DMS53 treated with DMSO at 0.1 percent for 48 hours (cell line): Measurements from ENCODE around the gene ZBTB9.

Experiments
- DNase-seq: peaks from one replicate; lab custom pipeline; 2025; ENCODE audit not compliant: unreplicated experiment; lab: John Stamatoyannopoulos, UW

Gene ZBTB9

DNA sequence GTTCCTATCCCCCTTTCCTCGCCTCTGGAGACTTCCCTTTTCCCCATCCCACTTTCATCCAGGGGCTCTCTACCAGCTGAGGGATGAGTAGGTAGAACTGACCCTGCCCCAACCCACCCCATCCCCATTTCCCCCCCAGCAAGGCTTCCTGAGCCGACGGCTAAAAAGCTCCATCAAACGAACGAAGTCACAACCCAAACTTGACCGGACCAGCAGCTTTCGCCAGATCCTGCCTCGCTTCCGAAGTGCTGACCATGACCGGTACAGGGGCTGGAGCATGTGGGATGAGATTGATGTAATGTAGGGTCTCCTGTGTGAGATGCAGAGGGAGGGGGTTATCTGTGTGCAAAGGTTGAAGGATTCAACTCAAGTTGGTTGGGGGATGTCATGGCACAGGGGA, 21.8 kb upstream of the ZBTB9 start:
- no peak for DNase-seq

DNA sequence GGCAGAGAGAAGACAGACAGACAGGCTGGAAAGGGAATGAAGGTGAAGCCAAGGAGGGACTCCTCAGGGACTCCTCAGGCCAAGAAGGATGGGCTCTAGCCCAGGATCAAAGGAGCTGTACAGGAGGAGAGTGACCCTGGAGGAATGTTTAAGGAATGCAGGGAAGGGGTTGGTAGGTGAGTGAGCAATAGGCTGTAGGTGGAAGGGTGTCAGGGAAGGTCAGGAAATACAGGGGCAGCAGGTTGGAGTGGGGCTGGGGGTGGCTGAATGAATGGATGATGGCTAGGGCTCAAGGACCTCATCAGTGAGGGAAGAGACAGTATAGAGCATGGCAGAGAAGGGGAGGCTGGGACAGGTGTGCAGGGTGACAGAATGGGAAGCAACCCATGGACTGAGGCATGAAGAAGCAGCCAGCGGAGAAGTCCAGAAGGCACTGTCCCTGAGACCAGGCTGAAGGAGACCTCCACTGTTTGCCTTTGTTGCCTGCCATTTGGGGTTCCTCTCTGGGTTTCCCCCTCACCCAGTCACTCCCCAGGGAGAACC, 21.3 kb upstream of the ZBTB9 start:
- DNase-seq = no peak

DNA sequence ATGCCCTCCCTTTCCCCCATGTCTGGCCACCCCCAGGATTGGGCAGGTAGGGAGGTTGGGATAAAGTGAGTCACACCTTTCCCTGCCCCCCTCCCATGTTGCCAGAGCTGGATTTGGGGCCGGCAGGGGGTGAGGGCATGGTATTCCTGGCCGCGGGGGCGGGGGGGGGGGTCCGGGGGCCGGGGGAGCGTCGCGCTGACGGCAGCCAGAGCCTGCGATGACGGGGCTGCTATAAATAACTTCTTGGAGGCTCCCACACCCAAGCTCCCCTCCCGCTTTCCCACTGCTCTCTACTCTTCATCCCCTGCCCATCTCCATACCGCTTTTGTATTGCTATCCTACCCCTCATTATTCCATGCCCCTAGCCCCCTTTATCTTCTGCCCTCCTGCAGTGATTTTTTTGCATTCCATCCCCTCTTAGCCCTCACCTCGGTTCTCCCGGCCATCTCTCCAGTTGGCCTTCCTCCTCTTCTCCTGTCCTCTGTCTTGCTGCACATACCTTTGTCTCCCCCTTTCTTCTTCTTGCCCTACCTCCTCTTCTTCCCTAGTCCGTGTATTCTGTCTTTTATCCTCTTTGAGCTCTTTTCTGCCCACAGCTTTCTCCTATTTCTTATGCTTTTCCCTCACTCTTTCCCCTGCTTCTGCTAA, 20.7 kb upstream of the ZBTB9 start:
- no peak for DNase-seq

- DNase-seq = no peak
Observed at GRCh38 chr6:33434961-33435360, 19.4 kb upstream of the ZBTB9 start.

DNA sequence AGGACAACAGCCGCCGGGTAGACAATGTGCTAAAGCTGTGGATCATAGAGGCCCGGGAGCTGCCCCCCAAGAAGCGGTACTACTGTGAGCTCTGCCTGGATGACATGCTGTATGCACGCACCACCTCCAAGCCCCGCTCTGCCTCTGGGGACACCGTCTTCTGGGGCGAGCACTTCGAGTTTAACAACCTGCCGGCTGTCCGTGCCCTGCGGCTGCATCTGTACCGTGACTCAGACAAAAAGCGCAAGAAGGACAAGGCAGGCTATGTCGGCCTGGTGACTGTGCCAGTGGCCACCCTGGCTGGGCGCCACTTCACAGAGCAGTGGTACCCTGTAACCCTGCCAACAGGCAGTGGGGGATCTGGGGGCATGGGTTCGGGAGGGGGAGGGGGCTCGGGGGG, 16.7 kb upstream of the ZBTB9 start:
- no peak for DNase-seq

- no peak for DNase-seq
Observed at GRCh38 chr6:33438978-33439594, 15.3 kb upstream of the ZBTB9 start.

GRCh38 chr6:33439956-33440648, 14.3 kb upstream of the ZBTB9 start:
- DNase-seq = no peak

DNA sequence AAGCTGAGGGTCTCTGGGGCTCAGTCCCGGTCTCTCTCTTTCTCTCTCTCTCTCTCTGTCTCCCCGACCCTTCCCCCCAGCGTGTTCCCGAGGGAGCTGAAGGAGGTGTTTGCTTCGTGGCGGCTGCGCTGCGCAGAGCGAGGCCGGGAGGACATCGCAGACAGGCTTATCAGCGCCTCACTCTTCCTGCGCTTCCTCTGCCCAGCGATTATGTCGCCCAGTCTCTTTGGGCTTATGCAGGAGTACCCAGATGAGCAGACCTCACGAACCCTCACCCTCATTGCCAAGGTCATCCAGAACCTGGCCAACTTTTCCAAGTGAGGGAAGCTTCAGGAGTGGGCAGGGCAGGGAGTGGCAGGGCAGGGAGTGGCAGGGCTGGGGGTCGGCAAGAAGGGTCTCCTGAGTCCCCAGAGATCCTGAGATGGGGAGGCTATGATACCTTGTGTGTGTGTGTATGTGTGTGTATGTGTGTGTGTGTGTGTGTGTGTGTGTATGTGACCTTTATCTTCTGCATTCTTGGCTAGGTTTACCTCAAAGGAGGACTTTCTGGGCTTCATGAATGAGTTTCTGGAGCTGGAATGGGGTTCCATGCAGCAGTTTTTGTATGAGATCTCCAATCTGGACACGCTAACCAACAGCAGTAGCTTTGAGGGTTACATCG, 13.6 kb upstream of the ZBTB9 start:
- DNase-seq = no peak

- DNase-seq = no peak
Observed at GRCh38 chr6:33441457-33441856, 12.9 kb upstream of the ZBTB9 start.

DNA sequence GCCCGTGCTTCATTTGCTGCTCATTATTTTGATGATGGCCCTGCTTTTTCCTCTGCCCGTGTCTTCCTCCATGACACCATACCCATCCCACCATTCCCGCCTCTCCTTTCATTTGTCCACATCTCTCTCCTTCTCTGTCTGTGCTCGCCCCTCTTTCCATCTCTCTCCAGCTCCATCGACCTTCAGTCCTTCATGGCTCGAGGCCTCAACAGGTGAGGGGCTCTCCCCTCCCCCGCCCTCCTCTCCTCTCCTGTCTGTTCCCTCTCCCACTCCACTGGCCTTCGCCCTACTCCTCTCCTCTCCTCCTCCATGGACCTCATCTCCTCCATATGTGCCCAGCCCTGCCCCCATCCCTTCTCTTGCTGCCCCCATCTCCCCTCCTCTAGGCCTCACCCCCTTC, 12.1 kb upstream of the ZBTB9 start:
- no peak for DNase-seq

DNA sequence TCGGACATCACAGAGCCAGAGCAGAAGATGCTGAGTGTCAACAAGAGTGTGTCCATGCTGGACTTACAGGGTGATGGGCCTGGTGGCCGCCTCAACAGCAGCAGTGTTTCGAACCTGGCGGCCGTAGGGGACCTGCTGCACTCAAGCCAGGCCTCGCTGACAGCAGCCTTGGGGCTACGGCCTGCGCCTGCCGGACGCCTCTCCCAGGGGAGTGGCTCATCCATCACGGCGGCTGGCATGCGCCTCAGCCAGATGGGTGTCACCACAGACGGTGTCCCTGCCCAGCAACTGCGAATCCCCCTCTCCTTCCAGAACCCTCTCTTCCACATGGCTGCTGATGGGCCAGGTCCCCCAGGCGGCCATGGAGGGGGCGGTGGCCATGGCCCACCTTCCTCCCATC, 11.4 kb upstream of the ZBTB9 start:
- no peak for DNase-seq

DNA sequence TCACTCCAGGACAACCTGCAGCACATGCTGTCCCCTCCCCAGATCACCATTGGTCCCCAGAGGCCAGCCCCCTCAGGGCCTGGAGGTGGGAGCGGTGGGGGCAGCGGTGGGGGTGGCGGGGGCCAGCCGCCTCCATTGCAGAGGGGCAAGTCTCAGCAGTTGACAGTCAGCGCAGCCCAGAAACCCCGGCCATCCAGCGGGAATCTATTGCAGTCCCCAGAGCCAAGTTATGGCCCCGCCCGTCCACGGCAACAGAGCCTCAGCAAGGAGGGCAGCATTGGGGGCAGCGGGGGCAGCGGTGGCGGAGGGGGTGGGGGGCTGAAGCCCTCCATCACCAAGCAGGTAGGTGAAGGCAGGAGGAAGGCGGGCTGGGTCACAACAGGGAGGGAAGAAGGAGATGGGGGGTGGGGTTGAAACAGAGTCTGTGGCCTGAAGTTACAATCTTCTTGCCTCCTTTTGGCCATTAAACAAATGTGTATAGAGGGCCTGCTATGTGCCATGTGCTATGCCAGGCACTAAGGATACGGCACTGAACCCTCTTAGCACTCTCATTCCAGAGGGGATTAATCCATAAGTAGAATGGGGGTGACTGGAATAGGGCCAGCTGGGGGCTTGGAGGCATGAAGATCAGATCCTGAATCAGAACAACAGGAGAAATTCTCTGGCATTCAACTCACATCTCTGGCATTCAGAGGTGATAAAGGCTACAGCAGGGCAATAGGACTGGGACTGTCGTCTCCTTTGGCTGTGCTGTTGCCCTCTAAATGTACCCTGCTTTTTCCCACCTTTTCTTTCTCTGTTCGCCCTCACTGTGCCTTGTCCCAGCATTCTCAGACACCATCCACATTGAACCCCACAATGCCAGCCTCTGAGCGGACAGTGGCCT, 10.5 kb upstream of the ZBTB9 start:
- DNase-seq = no peak

GRCh38 chr6:33445119-33445603, 9.2 kb upstream of the ZBTB9 start:
- no peak for DNase-seq

GRCh38 chr6:33446356-33446755, 8.0 kb upstream of the ZBTB9 start:
- DNase-seq = no peak

- DNase-seq = no peak
Observed at GRCh38 chr6:33450434-33450833, 3.9 kb upstream of the ZBTB9 start.

DNA sequence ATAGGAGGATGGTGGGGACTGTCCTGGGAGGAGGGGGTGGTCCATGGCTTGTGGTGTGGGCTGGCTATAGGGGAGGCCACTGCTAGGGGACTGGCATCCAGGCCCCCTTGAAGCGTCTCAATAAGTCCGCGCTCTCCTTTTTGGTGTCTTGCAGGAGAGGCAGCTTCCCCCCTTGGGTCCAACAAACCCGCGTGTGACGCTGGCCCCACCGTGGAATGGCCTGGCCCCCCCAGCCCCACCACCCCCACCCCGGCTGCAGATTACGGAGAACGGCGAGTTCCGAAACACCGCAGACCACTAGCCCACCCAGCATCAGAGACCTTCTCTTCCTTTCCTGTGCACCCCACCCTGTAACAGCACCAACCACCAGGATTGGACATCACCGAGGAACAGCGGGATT, 2.8 kb upstream of the ZBTB9 start:
- no peak for DNase-seq

DNA sequence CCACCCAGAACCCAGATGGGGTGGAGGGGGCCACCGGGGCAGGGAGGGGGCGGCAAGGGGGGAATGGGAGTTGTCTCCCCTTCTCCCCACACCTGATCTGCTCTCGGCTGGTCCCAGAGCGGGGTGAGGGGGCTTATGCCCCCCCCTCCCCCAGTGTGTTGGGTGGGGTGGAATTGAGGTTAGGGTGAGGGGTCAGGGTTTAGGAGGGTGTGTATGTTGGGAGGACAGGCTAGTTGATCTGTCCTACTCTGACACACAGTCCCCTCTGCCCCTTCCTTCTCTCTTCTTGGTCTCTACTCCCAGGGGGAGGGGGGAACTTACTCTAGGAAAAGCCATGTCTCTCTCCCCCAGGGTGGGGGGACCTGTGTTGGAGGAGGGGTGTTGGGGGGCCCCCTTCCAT, 1.9 kb upstream of the ZBTB9 start:
- no peak for DNase-seq

DNA sequence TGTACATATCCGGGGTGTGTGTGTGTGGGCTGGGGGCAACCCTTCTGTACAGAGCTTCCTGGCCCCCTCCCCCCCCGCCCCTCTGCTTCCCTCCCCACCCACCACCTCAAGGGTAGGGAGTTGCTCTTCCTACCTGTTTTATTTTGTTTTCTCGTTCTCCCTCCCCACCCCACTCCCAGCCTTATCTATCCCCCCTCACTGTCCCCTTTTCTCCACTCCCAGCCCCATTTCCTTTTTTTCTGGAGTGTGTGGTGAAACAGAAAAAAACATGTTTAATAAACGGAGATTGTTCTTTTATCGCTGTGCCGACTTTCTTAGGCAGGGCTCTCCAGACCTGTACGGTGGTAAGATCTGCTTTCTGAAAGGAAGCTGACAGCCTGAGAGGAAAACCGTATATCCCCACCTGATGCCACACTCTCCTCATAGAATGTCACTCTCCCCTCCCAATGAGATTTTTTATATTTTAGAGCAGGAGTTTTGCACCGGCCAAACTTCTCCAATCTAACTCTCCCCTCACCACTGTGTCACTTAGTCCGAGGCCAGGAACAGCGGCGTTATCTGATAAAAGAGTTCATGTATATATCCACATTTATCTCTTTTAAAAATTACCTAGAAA, 875 bp upstream of the ZBTB9 start:
- DNase-seq = no peak

GRCh38 chr6:33455051-33455450, 675 bp downstream of the ZBTB9 start:
- no peak for DNase-seq

- DNase-seq = no peak
Observed at GRCh38 chr6:33456156-33456555, 1.8 kb downstream of the ZBTB9 start.
